Prostate gland (tissue), 2 donors: ENCODE results near the gene TMEM131L. TPM values are rescaled to one million over a fixed set of nuclear protein-coding genes. Genes with fewer than 3 reads are reported as not detected.

Source experiments
- DNase-seq: peaks from one replicate; pipeline ENCODE4 v3.0.0-alpha.2; 2019; ENCODE audit warnings: low spot score
- H3K27ac ChIP-seq, 2 donors: fragments of 200-600 bp; sonication (generic); 2 replicates each; pipeline ENCODE4 v1.5.1; 2017 to 2019
- H3K27me3 ChIP-seq: fragments of 200-600 bp; sonication (generic); replicated peaks from 2 replicates; pipeline ENCODE4 v1.5.1; 2019; ENCODE audit not compliant: insufficient read depth
- H3K36me3 ChIP-seq, 2 donors: fragments of 200-600 bp; sonication (generic); 1 replicate in 1 of 2; 2 replicates in 1 of 2; pipeline versions ENCODE4 v1.5.1 to v1.8.1; 2017 to 2019
- H3K4me1 ChIP-seq: fragments of 200-600 bp; sonication (generic); replicated peaks from 2 replicates; pipeline ENCODE4 v1.5.1; 2019
- H3K4me3 ChIP-seq, 2 donors: fragments of 200-600 bp; sonication (generic); 2 replicates each; pipeline ENCODE4 v1.5.1; 2017 to 2019
- H3K9me3 ChIP-seq: fragments of 200-600 bp; sonication (generic); 2 replicates; pipeline ENCODE4 v1.5.1; 2017
- POLR2A ChIP-seq: fragments of 450-650 bp; IDR thresholded peaks from one replicate; pipeline ENCODE4 v1.6.1; 2016; ENCODE audit warnings: antibody characterized with exemption, mild to moderate bottlenecking
- POLR2AphosphoS5 ChIP-seq: sonication (generic); formaldehyde crosslinking; IDR thresholded peaks from one replicate; pipeline ENCODE4 v1.6.1; 2017; ENCODE audit warnings: antibody characterized with exemption
- WGBS: methylation state at CpG from one replicate; pipeline ENCODE4 v1.1.5; 2018; 5-methylcytosine and 5-hydroxymethylcytosine counted together
- intact Hi-C: fragments of 100-400 bp; cut with DNase I; formaldehyde crosslinking; loops from one replicate; pipeline ENCODE4 v1.14.2; 2022
- total RNA-seq, 2 donors: library from RNA; depleted of rRNA; stranded (reverse); fragments of >200 nt; gene quantifications; one replicate each; pipeline ENCODE4 v1.1.0, GENCODE V29; 2016
- TF ChIP-seq, protein P1 (sequence below), 4 experiments: fragments of 200-600 bp in 2 of 4; fragments of 450-650 bp in 2 of 4; sonication (generic) in 2 of 4; IDR thresholded peaks; 1 replicate in 3 of 4; 2 replicates in 1 of 4; pipeline ENCODE4 v1.5.1; 2016 to 2019; ENCODE audit warnings: antibody characterized with exemption in 4 of 4, mild to moderate bottlenecking in 2 of 4, moderate library complexity in 2 of 4

Gene TMEM131L
- total RNA-seq, 2 donors from 2014 or later: 9.3 to 12.5 TPM

DNA sequence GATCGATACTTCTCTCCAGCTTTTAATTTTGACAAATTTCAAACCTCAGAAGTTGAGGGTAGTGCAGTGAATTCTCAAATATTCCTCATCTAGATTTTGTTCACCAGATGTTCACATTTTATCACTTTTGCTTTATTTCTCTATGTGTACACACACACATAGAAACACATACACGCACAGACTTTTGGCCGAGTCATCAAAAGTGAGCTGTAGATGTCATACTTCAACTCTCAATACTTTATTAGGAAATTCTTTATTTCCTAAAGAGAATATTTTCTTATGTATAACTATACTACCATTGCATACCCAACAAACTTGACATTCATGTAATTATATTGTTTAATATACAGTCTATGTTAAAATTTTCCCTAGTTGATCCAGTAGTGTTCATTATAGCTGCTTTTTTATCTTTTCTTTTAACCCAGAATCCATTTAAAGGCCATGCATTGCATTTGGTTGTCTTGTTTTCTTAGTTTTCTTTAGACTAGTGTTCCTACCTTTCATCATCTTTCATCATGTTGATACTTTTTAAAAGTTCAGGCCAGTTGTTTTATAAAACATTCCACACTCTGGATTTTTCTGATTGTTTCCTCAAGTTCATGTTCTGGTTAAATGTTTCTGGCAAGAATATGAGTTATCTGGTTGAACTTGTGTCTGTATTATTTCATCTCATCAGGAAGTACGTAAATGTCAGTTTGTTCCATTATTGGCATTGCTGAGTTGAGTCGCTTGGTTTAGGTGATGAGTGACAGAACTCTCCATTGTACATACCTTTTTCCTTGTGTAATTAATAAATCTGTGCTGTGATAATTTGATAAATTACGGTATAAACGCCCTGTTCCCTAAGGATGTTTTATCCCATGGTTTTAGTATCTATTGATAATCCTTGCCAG, 123.8 kb downstream of the TMEM131L start:
- no peaks in the 10 kb centered on the region for H3K27me3 ChIP-seq
- TF ChIP-seq, protein P1, sequence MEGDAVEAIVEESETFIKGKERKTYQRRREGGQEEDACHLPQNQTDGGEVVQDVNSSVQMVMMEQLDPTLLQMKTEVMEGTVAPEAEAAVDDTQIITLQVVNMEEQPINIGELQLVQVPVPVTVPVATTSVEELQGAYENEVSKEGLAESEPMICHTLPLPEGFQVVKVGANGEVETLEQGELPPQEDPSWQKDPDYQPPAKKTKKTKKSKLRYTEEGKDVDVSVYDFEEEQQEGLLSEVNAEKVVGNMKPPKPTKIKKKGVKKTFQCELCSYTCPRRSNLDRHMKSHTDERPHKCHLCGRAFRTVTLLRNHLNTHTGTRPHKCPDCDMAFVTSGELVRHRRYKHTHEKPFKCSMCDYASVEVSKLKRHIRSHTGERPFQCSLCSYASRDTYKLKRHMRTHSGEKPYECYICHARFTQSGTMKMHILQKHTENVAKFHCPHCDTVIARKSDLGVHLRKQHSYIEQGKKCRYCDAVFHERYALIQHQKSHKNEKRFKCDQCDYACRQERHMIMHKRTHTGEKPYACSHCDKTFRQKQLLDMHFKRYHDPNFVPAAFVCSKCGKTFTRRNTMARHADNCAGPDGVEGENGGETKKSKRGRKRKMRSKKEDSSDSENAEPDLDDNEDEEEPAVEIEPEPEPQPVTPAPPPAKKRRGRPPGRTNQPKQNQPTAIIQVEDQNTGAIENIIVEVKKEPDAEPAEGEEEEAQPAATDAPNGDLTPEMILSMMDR (IDR thresholded peaks at IDR 0.05): no peak
- TF ChIP-seq POLR2A (no peak), POLR2AphosphoS5 (no peak)
- H3K4me3 ChIP-seq: no peak overlapping the region
- WGBS: 92% methylated on average over 7 of the region's 7 CpGs
- H3K4me1 ChIP-seq: no peaks in the 10 kb centered on the region
- no peak for DNase-seq
- no peak overlapping the region for H3K27ac ChIP-seq
- H3K9me3 ChIP-seq: no peaks in the 10 kb centered on the region
- H3K36me3 ChIP-seq: no peaks in the 10 kb centered on the region
- intact Hi-C loops: no loop called here

DNA sequence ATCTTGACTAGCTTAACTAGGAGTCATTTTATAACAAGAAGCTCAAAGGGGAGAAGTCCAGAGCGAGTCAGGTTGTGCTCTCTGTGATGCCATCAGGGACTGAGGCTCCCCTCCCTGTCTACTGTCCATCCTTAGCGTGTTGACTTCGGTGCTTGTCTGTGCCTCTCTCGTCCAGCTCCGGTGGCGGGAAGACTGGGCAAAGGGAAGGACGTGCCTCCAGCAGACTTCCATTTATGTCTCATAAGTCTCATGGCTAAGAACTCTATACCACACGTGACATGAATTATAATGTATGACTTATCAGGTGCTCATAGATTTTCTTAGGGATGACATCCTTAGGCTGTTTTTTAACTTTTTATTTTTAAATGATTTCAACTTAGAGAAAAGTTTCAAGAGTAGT, 125.3 kb downstream of the TMEM131L start:
- H3K36me3 ChIP-seq: no peaks in the 10 kb centered on the region
- H3K27ac ChIP-seq: no peak overlapping the region
- intact Hi-C loops: no loop called here
- H3K27me3 ChIP-seq: no peaks in the 10 kb centered on the region
- 95% methylated on average over 8 of the region's 8 CpGs for WGBS
- no peak for TF ChIP-seq POLR2AphosphoS5
- TF ChIP-seq, protein P1 (IDR thresholded peaks at IDR 0.05): no peak
- no peak for TF ChIP-seq POLR2A
- H3K4me3 ChIP-seq: no peak overlapping the region
- H3K9me3 ChIP-seq: no peaks in the 10 kb centered on the region
- DNase-seq: no peak
- no peaks in the 10 kb centered on the region for H3K4me1 ChIP-seq

DNA sequence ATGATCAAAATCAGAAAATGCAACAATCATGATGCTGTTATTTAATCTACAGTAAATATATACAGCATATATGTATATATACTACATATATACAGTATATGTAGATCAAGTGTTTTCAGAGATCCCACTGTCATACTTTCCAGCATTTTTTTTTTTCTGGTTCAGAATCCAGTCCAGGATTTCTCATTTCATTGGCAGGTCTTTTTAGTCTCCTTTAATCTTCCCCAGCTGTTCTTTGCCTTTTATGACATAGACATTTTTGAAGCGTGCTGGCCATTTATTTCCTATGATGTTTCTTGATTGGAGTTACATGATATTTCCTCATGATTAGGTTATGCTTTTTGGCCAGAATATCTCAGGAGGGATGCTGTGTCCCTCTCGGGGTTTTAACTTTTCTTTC, 125.9 kb downstream of the TMEM131L start:
- WGBS: 86% methylated on average over 2 of the region's 2 CpGs
- intact Hi-C loops: no loop called here
- no peak for TF ChIP-seq POLR2A
- no peaks in the 10 kb centered on the region for H3K36me3 ChIP-seq
- H3K4me1 ChIP-seq: no peaks in the 10 kb centered on the region
- H3K9me3 ChIP-seq: no peaks in the 10 kb centered on the region
- no peak for DNase-seq
- no peak overlapping the region for H3K27ac ChIP-seq
- no peak overlapping the region for H3K4me3 ChIP-seq
- no peaks in the 10 kb centered on the region for H3K27me3 ChIP-seq

DNA sequence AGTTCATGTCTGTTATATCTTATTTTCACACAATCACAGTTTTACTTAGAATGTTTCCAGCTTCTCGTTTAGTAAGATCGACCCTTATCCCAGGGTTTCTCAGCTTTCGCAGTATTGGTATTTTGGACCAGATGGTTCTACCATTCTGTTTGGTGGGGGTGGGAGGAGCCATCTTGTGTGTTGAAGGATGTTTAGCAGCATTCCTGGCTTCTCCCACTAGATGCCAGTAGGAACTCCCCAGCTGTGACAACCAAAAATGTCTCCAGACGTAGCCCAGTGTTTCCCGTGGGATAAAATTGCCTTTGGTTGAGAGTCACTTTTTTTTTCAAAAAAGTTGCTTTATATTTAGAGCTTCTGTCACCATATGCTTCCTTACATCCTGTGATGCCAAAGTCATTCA, 127.0 kb downstream of the TMEM131L start:
- Histone ChIP-seq H3K36me3 (no peaks in the 10 kb centered on the region), H3K9me3 (no peaks in the 10 kb centered on the region), H3K27ac (no peak overlapping the region), H3K27me3 (no peaks in the 10 kb centered on the region), H3K4me3 (no peak overlapping the region), H3K4me1 (no peaks in the 10 kb centered on the region)
- no peak for DNase-seq
- intact Hi-C loops: no loop called here
- 88% methylated on average over 5 of the region's 5 CpGs for WGBS
- TF ChIP-seq, protein P1 (IDR thresholded peaks at IDR 0.05): no peak
- TF ChIP-seq POLR2AphosphoS5 (no peak), POLR2A (no peak)

DNA sequence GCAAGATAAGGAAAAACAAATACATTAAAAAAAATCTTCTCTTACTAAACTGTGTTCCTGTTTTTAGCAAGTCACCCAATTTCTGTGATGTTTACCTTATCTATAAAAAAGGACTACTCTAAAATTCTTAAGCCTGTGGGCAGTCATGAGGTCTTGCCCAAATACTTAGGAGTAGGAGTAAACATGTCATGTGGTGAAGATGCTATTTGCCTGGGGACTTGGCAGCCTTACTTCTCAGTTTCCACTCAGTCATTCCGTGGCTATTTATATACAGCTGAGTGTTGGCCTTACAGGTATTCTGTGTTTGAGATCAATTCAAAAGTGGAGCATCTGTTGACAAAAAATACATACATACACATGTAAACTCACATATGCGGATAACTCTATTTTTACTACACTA, 128.1 kb downstream of the TMEM131L start:
- no peak for DNase-seq
- no peaks in the 10 kb centered on the region for H3K36me3 ChIP-seq
- no peaks in the 10 kb centered on the region for H3K9me3 ChIP-seq
- H3K27ac ChIP-seq: no peak overlapping the region
- TF ChIP-seq POLR2AphosphoS5 (no peak), POLR2A (no peak)
- TF ChIP-seq, protein P1 (IDR thresholded peaks at IDR 0.05): no peak
- H3K27me3 ChIP-seq: no peaks in the 10 kb centered on the region
- intact Hi-C loops: no loop called here
- H3K4me3 ChIP-seq: no peak overlapping the region
- 53% methylated on average over 2 of the region's 2 CpGs for WGBS
- no peaks in the 10 kb centered on the region for H3K4me1 ChIP-seq
